ENCODE data around the gene CST3. TPM values are rescaled to one million over a fixed set of nuclear protein-coding genes. Genes with fewer than 3 reads are reported as not detected.

The CST3 gene
- total RNA-seq, 1 donor from 2014 or later: not detected

DNA sequence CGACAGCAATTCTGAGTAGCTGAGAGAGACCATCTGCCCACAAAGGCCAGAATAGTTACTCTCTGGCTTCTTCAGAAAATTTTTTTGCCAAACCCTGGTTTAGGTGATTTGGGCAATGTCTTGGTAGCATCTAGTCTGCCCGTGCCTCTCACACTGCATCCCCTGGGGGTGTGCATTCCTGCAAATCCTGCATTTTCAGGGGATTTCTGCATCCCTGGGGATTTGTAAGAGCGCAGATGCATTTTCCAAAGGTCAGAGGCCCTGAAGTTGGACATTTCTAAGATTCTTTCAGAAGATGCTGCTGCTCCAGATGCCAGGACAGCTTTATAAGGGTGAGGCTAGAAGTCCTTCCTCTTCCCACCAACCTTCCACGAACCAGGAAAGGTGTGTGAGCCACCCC lies 36.0 kb downstream of the CST3 start:
- Mint-ChIP-seq H3K27me3 (peaks cover 4% of the 10 kb centered on the region), H3K27ac (no peak overlapping the region), H3K36me3 (ENCODE audit: low read depth) (no peaks in the 10 kb centered on the region), H3K9me3 (no peaks in the 10 kb centered on the region), H3K4me3 (no peak overlapping the region), H3K4me1 (no peaks in the 10 kb centered on the region)
- intact Hi-C loops (cut with micrococcal nuclease): no loop called here
- DNase-seq: no peak
- ATAC-seq (ENCODE audit: low read depth): no peak
- TF ChIP-seq, protein P1, sequence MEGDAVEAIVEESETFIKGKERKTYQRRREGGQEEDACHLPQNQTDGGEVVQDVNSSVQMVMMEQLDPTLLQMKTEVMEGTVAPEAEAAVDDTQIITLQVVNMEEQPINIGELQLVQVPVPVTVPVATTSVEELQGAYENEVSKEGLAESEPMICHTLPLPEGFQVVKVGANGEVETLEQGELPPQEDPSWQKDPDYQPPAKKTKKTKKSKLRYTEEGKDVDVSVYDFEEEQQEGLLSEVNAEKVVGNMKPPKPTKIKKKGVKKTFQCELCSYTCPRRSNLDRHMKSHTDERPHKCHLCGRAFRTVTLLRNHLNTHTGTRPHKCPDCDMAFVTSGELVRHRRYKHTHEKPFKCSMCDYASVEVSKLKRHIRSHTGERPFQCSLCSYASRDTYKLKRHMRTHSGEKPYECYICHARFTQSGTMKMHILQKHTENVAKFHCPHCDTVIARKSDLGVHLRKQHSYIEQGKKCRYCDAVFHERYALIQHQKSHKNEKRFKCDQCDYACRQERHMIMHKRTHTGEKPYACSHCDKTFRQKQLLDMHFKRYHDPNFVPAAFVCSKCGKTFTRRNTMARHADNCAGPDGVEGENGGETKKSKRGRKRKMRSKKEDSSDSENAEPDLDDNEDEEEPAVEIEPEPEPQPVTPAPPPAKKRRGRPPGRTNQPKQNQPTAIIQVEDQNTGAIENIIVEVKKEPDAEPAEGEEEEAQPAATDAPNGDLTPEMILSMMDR (IDR thresholded peaks at IDR 0.05): no peak
- ChIA-PET POLR2A (no interaction called here), CTCF (no interaction called here)

DNA sequence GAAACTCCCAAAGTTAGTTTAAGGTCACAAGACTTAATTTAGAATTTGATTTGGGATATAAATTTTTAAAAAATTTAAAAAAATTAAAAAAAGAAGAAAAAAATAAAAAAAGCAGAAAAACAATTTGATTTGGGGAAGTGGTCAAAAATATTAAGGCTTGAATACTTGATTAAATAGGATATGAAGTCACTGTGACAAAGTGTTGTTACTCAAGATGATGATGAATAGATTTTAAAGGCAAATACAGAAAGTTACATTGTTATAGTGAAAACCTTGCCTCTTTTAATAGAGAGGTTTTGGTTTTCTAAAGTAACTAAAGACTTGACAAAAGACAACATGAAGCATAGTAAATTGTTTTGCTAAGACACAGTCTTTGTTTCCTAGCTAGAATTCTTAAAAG lies 39.3 kb downstream of the CST3 start:
- no peak for DNase-seq
- intact Hi-C loops (cut with micrococcal nuclease): no loop called here
- Mint-ChIP-seq H3K9me3 (no peaks in the 10 kb centered on the region), H3K4me1 (no peaks in the 10 kb centered on the region), H3K36me3 (ENCODE audit: low read depth) (no peaks in the 10 kb centered on the region), H3K27ac (no peak overlapping the region), H3K4me3 (no peak overlapping the region), H3K27me3 (peaks cover 4% of the 10 kb centered on the region)
- no peak for ATAC-seq (ENCODE audit: low read depth)
- CTCF ChIA-PET: interaction anchor here (1.2 kb wide), 1 partner anchor 157 kb away, joined by 3 read pairs; no protein-coding TSS in a partner anchor
- TF ChIP-seq, protein P1 (IDR thresholded peaks at IDR 0.05): no peak
- POLR2A ChIA-PET: no interaction called here

DNA sequence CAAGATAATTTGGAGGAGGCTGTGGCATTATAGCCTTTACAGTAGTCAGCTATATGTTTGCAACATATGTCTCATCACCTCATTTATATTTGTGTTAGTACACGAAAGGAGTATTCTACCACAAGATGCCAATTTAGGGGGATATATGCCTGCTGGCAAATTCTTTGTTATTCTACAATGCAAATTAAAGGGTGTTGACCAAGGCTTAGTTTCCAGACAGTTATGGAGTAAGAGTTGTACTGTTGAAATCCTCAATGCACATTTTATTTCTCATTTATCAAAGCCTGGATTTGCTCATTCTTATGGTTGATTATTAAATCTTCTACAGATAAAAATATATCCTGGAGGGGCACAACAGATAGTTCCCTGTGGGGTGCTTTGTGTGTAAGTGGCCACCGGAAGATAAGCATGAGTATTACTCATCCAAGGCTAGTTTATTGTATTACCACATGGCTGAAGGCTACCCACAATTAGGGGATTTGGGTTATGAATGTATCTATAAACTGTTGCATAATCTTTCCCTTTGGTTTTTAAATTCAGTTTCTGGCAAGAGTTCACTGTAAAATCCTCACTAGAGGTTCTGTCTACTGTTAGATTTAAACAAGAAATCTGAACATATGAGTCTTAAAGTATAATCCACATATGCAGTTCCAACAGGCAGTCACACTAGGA lies 41.0 kb downstream of the CST3 start:
- TF ChIP-seq, protein P1 (IDR thresholded peaks at IDR 0.05): no peak
- H3K36me3 Mint-ChIP-seq (ENCODE audit: low read depth): no peaks in the 10 kb centered on the region
- CTCF ChIA-PET: no interaction called here
- no peaks in the 10 kb centered on the region for H3K9me3 Mint-ChIP-seq
- intact Hi-C loops (cut with micrococcal nuclease): no loop called here
- no peak overlapping the region for H3K27ac Mint-ChIP-seq
- no peaks in the 10 kb centered on the region for H3K4me1 Mint-ChIP-seq
- POLR2A ChIA-PET: no interaction called here
- no peak overlapping the region for H3K4me3 Mint-ChIP-seq
- no peaks in the 10 kb centered on the region for H3K27me3 Mint-ChIP-seq
- ATAC-seq (ENCODE audit: low read depth): no peak
- DNase-seq: no peak

DNA sequence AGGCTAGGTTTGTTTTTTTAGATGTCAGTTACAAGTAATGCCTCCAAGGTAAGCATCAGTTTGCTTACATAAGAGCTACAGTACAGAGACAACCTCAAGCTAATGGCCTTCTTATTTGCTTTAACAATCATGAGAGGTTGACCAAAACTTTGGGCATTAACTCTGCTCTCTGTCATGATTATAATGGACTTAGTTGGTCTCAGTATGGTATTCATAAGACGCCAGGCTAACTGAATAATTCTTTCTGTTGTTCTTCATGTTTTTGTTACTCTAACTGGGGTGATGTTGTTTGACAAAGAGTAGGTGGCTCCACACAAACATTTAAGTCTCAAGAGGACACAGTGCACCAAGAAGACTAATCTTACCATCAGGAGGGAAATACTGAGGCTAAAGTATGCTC lies 41.8 kb downstream of the CST3 start:
- ChIA-PET CTCF (no interaction called here), POLR2A (no interaction called here)
- Mint-ChIP-seq H3K4me1 (no peaks in the 10 kb centered on the region), H3K36me3 (ENCODE audit: low read depth) (no peaks in the 10 kb centered on the region), H3K27me3 (no peaks in the 10 kb centered on the region), H3K27ac (no peak overlapping the region), H3K9me3 (no peaks in the 10 kb centered on the region), H3K4me3 (no peak overlapping the region)
- intact Hi-C loops (cut with micrococcal nuclease): no loop called here
- TF ChIP-seq, protein P1 (IDR thresholded peaks at IDR 0.05): no peak
- ATAC-seq (ENCODE audit: low read depth): no peak
- no peak for DNase-seq

DNA sequence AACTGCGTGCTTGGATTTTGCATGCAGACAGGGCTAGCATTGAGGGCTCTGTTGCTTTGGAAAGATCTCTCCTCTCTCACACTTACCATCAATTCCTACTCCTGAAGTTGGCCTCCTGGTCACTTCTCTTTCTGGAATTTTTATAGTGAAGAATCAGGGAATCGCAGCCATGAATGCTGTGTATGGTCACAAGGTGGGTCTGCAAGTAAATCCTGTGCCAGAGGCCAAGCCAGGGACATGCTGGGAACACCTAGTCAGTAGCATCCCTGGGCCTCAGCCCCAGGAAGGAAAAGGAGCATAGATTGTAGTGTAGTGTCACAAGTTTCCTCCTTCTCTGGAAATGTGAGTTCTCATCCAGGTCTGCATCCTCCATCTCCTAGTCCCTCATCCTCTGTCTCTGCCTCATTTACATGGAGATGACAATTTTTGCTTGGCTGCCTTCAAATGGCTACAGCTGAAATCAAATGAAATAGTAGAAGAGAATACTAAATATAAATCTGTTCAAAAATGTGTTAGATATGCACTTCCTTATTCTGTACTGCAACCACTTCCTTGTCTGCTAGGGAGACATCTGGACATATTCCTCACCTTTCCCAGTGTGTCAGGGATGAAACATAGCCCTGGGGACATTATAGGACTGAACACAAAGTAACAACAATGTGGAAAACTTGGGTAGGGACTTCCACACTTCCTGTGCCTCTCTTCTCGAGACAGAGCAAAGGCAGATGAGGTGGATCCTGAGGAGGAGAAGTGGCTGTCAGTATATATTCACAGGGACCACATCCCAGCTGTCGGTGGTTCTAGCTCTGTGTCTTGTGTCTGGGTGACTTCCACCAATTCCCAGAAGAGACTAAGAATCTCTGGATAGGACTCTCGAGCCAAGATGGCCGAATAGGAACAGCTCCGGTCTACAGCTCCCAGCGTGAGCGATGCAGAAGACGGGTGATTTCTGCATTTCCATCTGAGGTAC lies 49.0 kb downstream of the CST3 start:
- CTCF ChIA-PET: no interaction called here
- TF ChIP-seq, protein P1 (IDR thresholded peaks at IDR 0.05): no peak
- no peak for ATAC-seq (ENCODE audit: low read depth)
- intact Hi-C loops (cut with micrococcal nuclease): no loop called here
- H3K4me1 Mint-ChIP-seq: no peaks in the 10 kb centered on the region
- POLR2A ChIA-PET: no interaction called here
- no peaks in the 10 kb centered on the region for H3K9me3 Mint-ChIP-seq
- H3K36me3 Mint-ChIP-seq (ENCODE audit: low read depth): no peaks in the 10 kb centered on the region
- peaks cover 5% of the 10 kb centered on the region for H3K27me3 Mint-ChIP-seq
- no peak for DNase-seq
- no peak overlapping the region for H3K27ac Mint-ChIP-seq
- no peak overlapping the region for H3K4me3 Mint-ChIP-seq
